ENCODE results near the gene DHRSX. TPM values are rescaled to one million over a fixed set of nuclear protein-coding genes. Genes with fewer than 3 reads are reported as not detected.
"Not testable (repeated sequence)": the region's sequence is repeated elsewhere in the genome, so short reads cannot be mapped to it uniquely, and the experiment has no call there.

DHRSX gene
- total RNA-seq, 1 donor from 2014 or later, result 25.7 TPM

GRCh38 chrX:2373615-2374014, 127.2 kb downstream of the DHRSX start:
- DNase-seq, result no peak
- no peaks in the 10 kb centered on the region for H3K27me3 Mint-ChIP-seq
- H3K36me3 Mint-ChIP-seq (ENCODE audit: low read depth), result peaks cover 19% of the 10 kb centered on the region
- peaks cover 3% of the 10 kb centered on the region for H3K4me1 Mint-ChIP-seq
- H3K27ac Mint-ChIP-seq, result no peak overlapping the region
- no peak overlapping the region for H3K4me3 Mint-ChIP-seq
- intact Hi-C loops (cut with micrococcal nuclease), result no loop called here
- peaks cover 7% of the 10 kb centered on the region for H3K9me3 Mint-ChIP-seq

GRCh38 chrX:2371026-2371711, 129.6 kb downstream of the DHRSX start:
- Mint-ChIP-seq H3K4me1 (peaks cover 3% of the 10 kb centered on the region), H3K27me3 (no peaks in the 10 kb centered on the region), H3K36me3 (ENCODE audit: low read depth) (peaks cover 19% of the 10 kb centered on the region), H3K9me3 (peaks cover 12% of the 10 kb centered on the region), H3K4me3 (no peak overlapping the region), H3K27ac (no peak overlapping the region)
- no peak for DNase-seq
- intact Hi-C loops (cut with micrococcal nuclease), result no loop called here

GRCh38 chrX:2370456-2370855, 130.3 kb downstream of the DHRSX start:
- H3K27ac Mint-ChIP-seq, result no peak overlapping the region

GRCh38 chrX:2369206-2369605, 131.6 kb downstream of the DHRSX start:
- H3K9me3 Mint-ChIP-seq, result peaks cover 24% of the 10 kb centered on the region
- peaks cover 24% of the 10 kb centered on the region for H3K36me3 Mint-ChIP-seq (ENCODE audit: low read depth)
- no peak for DNase-seq
- H3K27me3 Mint-ChIP-seq, result no peaks in the 10 kb centered on the region
- peaks cover 2% of the 10 kb centered on the region for H3K4me1 Mint-ChIP-seq
- no peak overlapping the region for H3K27ac Mint-ChIP-seq
- intact Hi-C loops (cut with micrococcal nuclease), result no loop called here
- no peak overlapping the region for H3K4me3 Mint-ChIP-seq

More at GRCh38 chrX:2370456-2370855, 130.3 kb downstream of the DHRSX start:
- DNase-seq, result no peak
- intact Hi-C loops (cut with micrococcal nuclease), result no loop called here
- H3K4me1 Mint-ChIP-seq, result peaks cover 2% of the 10 kb centered on the region
- peaks cover 22% of the 10 kb centered on the region for H3K36me3 Mint-ChIP-seq (ENCODE audit: low read depth)
- no peaks in the 10 kb centered on the region for H3K27me3 Mint-ChIP-seq
- H3K4me3 Mint-ChIP-seq, result no peak overlapping the region
- peaks cover 16% of the 10 kb centered on the region for H3K9me3 Mint-ChIP-seq

- H3K4me1 Mint-ChIP-seq, result no peaks in the 10 kb centered on the region
Measured at GRCh38 chrX:2360731-2361130, 140.0 kb downstream of the DHRSX start.

GRCh38 chrX:2359522-2359921, 141.3 kb downstream of the DHRSX start:
- intact Hi-C loops (cut with micrococcal nuclease); H3K4me1 Mint-ChIP-seq: not testable (repeated sequence)

More at GRCh38 chrX:2360731-2361130, 140.0 kb downstream of the DHRSX start:
- Mint-ChIP-seq H3K9me3 (peaks cover 31% of the 10 kb centered on the region), H3K36me3 (ENCODE audit: low read depth) (peaks cover 12% of the 10 kb centered on the region), H3K27me3 (no peaks in the 10 kb centered on the region), H3K27ac (no peak overlapping the region), H3K4me3 (no peak overlapping the region)
- intact Hi-C loops (cut with micrococcal nuclease), result no loop called here
- DNase-seq, result no peak

GRCh38 chrX:2351999-2352995, 148.5 kb downstream of the DHRSX start:
- H3K27me3 Mint-ChIP-seq, result no peaks in the 10 kb centered on the region
- H3K9me3 Mint-ChIP-seq, result peaks cover 11% of the 10 kb centered on the region
- H3K27ac Mint-ChIP-seq, result no peak overlapping the region
- H3K4me3 Mint-ChIP-seq, result no peak overlapping the region
- intact Hi-C loops (cut with micrococcal nuclease), result no loop called here
- no peak for DNase-seq
- no peaks in the 10 kb centered on the region for H3K4me1 Mint-ChIP-seq
- peaks cover 31% of the 10 kb centered on the region for H3K36me3 Mint-ChIP-seq (ENCODE audit: low read depth)

More at GRCh38 chrX:2359522-2359921, 141.3 kb downstream of the DHRSX start:
- not testable (repeated sequence) for DNase-seq, H3K27ac Mint-ChIP-seq, H3K4me3 Mint-ChIP-seq, H3K27me3 Mint-ChIP-seq
- Mint-ChIP-seq H3K9me3 (peaks cover 30% of the 10 kb centered on the region), H3K36me3 (ENCODE audit: low read depth) (peaks cover 20% of the 10 kb centered on the region)

- intact Hi-C loops (cut with micrococcal nuclease), result no loop called here
- H3K4me1 Mint-ChIP-seq, result no peaks in the 10 kb centered on the region
- no peak overlapping the region for H3K27ac Mint-ChIP-seq
- H3K9me3 Mint-ChIP-seq, result peaks cover 11% of the 10 kb centered on the region
- no peaks in the 10 kb centered on the region for H3K27me3 Mint-ChIP-seq
- H3K36me3 Mint-ChIP-seq (ENCODE audit: low read depth), result peaks cover 29% of the 10 kb centered on the region
- no peak overlapping the region for H3K4me3 Mint-ChIP-seq
- DNase-seq, result no peak
Measured at GRCh38 chrX:2351321-2351720, 149.5 kb downstream of the DHRSX start.

- DNase-seq; H3K4me3 Mint-ChIP-seq; H3K4me1 Mint-ChIP-seq; H3K27ac Mint-ChIP-seq; intact Hi-C loops (cut with micrococcal nuclease); H3K27me3 Mint-ChIP-seq: not testable (repeated sequence)
- Mint-ChIP-seq H3K36me3 (ENCODE audit: low read depth) (peaks cover 31% of the 10 kb centered on the region), H3K9me3 (peaks cover 11% of the 10 kb centered on the region)
Measured at GRCh38 chrX:2350703-2351102, 150.1 kb downstream of the DHRSX start.

- H3K27ac Mint-ChIP-seq; H3K4me1 Mint-ChIP-seq; H3K27me3 Mint-ChIP-seq; H3K4me3 Mint-ChIP-seq; DNase-seq; intact Hi-C loops (cut with micrococcal nuclease): not testable (repeated sequence)
- peaks cover 33% of the 10 kb centered on the region for H3K36me3 Mint-ChIP-seq (ENCODE audit: low read depth)
- H3K9me3 Mint-ChIP-seq, result peaks cover 11% of the 10 kb centered on the region
Measured at GRCh38 chrX:2350036-2350435, 150.7 kb downstream of the DHRSX start.

- Mint-ChIP-seq H3K27ac (no peak overlapping the region), H3K27me3 (no peaks in the 10 kb centered on the region), H3K4me3 (no peak overlapping the region), H3K4me1 (no peaks in the 10 kb centered on the region), H3K36me3 (ENCODE audit: low read depth) (peaks cover 32% of the 10 kb centered on the region), H3K9me3 (peaks cover 12% of the 10 kb centered on the region)
- DNase-seq, result no peak
- intact Hi-C loops (cut with micrococcal nuclease), result no loop called here
Measured at GRCh38 chrX:2348211-2348610, 152.6 kb downstream of the DHRSX start.

GRCh38 chrX:2346158-2346557, 154.6 kb downstream of the DHRSX start:
- Mint-ChIP-seq H3K9me3 (peaks cover 15% of the 10 kb centered on the region), H3K27me3 (no peaks in the 10 kb centered on the region), H3K36me3 (ENCODE audit: low read depth) (peaks cover 30% of the 10 kb centered on the region), H3K4me1 (no peaks in the 10 kb centered on the region), H3K4me3 (no peak overlapping the region), H3K27ac (no peak overlapping the region)
- no peak for DNase-seq
- intact Hi-C loops (cut with micrococcal nuclease), result no loop called here

- peaks cover 30% of the 10 kb centered on the region for H3K36me3 Mint-ChIP-seq (ENCODE audit: low read depth)
- H3K4me1 Mint-ChIP-seq, result no peaks in the 10 kb centered on the region
- H3K27me3 Mint-ChIP-seq, result no peaks in the 10 kb centered on the region
- H3K4me3 Mint-ChIP-seq, result no peak overlapping the region
- no peak overlapping the region for H3K27ac Mint-ChIP-seq
- intact Hi-C loops (cut with micrococcal nuclease), result no loop called here
- peaks cover 18% of the 10 kb centered on the region for H3K9me3 Mint-ChIP-seq
- no peak for DNase-seq
Measured at GRCh38 chrX:2345562-2345961, 155.2 kb downstream of the DHRSX start.

- Mint-ChIP-seq H3K9me3 (peaks cover 35% of the 10 kb centered on the region), H3K27me3 (no peaks in the 10 kb centered on the region), H3K36me3 (ENCODE audit: low read depth) (peaks cover 39% of the 10 kb centered on the region), H3K4me1 (no peaks in the 10 kb centered on the region), H3K27ac (no peak overlapping the region), H3K4me3 (no peak overlapping the region)
- DNase-seq, result no peak
- intact Hi-C loops (cut with micrococcal nuclease), result no loop called here
Measured at GRCh38 chrX:2343413-2343812, 157.4 kb downstream of the DHRSX start.

Data from activated CD4-positive, alpha-beta T cell treated with anti-CD3 and anti-CD28 coated beads, Interleukin-2, amount 10 ng/mL, durations not matched to agents 24 days and 14 days (primary cell).